Stimulated activated CD4-positive, alpha-beta T cell treated with anti-CD3 and anti-CD28 coated beads, TNF-alpha, amount 100 ng/mL, for 48 hours (primary cell): ENCODE results near the gene SETD4.
A peak's percentile ranks its signal among the peaks of the same experiment; 100 is the strongest.

Experiments used
- DNase-seq, 3 donors: peaks; one replicate each; pipeline ENCODE4 v3.0.0-alpha.2; 2020; ENCODE audit warnings: low read depth in 3 of 3

Gene SETD4

DNA sequence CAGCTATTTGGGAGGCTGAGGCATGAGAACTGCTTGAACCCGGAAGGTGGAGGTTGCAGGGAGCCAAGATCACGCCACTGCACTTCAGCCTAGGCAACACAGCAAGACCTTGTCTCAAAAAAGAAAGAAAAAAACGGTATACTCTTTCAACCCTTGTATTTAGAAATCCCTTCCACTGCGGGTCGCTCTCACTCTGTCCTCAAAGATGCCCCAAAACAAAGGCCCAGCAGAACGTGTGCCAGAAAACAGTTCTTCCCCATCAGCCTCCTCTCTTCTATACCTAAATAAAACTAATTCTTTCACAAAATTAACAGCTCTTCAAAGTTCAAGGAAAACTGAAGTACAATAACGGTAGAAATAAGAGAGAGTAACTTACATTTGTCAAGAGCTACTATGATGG is 13.2 kb downstream of the SETD4 start:
- DNase-seq: no peak

DNA sequence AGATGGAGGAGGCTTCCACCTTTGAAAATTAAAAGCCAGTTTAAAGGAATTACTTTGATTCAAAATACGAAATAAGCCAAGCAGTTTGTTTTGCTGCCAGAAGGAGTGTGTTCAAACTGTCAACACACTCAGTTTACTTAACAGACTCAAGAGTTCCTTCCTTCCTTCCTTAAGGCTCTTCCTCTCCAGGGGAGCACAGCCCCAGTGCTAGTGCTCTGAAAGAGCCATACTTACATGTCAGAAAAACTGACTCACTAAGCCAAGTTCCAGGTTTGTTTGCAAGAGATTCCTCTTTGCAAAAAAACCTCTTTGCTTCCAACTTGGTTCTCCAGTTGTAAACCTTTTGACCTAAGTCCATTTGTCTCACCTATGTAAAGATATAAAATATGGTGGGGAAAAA is 14.3 kb downstream of the SETD4 start:
- no peak for DNase-seq

DNA sequence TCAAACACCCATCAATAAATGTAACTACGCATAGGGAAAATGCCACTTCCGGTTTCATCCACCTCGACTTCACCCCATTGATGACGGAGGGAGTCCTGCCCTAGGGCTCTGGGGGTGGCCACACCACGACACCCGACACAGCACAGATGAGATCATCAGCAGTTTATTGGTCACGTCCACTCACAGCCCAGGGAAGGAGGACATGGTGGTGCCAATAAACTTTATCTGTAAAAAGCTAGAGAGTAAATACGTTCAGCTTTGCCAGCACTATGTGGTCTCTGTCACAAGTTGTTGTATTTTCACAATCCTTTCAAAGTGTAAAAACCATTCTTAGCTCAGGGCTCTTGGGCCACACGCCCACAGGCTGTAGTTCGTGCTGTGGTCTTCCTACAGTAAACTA is 16.3 kb downstream of the SETD4 start:
- DNase-seq: no peak

DNA sequence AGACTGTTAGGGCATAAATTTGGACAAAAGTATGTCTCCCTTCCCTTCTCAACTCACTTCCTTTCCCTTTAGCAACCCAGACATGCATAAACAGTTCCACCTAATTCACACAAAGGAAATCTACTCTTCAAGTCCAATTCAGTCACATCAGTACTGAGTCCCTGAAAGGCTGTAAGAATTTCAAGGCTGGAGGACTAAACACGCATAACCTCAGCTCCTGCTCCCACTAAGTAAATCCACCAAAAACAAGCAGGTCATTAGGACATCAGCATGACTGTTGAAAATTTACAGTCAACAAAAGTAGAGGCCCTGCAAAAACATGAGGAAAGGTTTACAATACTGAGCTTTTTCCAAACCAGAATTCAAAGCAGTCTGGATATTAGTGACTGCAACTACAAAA is 18.4 kb downstream of the SETD4 start:
- DNase-seq: no peak

DNA sequence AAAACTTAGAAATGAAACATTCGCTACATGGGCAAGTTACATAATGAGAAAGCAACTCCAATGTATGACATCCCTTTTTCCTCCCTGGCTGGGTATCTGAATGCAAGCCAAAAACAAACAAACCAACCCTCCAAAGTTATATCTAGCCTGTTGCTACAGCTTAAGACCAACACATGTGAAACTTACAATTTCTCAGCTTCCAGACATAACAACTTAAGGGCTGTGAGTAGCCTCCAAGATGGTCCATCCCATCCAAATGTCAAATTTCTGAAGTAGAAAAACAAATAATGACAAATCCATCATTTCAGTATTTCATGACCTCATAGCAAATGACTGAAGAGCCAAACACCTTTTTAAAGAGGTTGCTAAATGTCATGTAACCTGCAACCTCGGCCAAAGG is 19.9 kb downstream of the SETD4 start:
- DNase-seq: no peak

DNA sequence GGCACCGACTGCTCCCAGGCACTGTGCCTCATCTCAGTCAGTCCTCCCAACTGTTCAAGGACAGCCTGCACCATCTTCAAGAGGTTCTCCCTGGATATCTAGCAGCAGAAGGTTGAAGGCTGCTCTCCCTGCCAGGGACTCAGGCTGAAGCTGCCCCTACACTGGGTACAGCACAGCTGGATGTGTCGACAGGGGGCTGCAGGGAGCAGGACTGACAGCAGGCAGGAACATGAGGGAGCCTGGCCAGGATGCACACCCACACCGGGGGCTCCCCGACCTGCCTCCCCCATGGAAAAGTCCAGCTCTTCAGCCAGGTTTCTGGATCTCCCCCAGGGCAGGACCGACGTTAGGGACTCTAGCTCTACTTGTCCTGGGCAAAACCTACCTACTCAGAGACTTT is 20.5 kb downstream of the SETD4 start:
- no peak for DNase-seq

DNA sequence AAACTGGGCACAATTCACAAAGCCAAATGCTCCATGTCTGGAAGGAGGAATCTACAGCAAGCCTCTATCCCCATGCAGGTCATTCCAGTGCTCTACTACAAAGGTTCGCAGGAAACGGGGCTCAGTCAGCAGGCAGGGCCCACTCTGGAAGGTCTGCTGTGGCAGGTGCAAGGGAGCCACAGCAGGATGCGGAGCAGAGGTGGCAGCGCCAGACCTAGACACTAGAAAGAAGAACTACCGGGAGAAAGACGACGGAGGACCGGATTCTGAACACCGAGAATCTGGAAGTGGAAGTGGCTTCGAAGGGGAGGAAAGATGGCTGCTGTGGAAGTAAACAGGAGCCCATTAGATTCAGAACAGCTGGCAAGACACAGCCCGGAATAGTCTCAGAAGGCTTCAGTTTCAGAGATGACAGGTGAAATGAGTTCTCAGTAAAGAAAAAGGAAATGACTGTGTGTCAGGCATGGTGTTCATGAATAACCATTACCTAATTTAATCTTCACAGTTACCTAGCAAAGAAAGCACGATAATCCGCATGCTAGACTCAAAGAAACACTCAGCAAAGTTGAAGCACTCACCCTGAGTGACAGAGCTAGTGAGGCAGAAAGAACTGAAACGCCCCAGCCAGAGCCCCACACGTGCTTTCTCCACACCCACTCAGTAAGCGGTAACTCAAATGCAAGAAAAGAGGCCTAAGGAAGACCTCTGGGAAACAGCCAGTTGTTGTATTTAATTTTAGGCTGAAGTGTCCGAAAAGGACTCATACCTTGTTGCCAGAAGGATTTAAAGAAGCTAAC is 21.4 kb downstream of the SETD4 start:
- DNase-seq: no peak

DNA sequence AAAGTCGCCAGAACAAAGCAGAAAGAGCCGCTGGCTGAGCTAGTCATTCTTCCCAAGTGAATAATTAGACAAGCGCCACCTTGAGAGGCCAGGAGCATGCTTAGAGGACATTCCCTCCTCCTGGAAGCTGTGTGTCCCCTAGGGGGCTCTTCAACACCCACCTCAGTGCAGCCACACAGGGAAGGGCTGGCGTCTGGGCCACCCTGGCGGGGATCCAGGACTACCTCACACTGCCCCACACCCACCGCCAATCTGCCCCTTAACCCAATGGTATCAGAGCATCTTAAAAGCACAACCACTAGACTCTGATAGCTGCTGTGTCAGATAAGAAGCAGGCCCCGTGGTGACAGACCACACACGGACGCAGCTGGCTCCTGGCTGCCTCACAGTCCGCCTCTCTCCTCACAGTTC is 24.9 kb downstream of the SETD4 start:
- no peak for DNase-seq

DNA sequence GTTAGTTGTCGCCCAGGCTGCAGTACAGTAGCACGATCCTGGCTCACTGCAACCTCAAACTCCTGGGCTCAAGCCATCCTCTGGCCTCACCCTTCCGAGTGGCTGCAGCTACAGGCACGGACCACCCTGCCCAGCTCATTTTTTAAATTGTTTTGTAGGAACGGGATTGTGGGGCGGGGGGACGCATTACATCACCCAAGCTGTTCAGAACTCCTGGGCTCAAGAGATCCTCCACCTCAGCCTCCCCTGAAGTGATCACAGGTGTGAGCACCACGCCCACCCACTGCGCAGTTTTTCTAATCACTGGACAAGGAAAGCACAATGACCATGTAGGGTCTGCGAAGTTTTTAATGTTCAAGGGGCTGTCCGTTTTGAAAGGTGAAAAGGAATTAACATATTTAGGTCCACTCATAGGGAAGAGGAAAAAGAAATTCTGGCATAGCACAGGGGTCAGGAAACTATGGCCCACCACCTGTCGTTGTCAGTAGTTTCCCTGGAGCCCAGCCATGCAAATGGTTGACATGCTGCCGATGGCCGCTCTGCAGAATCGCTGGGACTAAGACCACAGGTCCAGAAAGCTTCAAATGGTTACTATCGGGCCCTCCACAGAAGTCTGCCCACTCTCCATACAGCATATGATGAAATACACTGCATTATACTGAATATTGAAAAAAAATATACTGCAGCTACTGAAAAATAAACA is 26.0 kb downstream of the SETD4 start:
- DNase-seq: no peak

DNA sequence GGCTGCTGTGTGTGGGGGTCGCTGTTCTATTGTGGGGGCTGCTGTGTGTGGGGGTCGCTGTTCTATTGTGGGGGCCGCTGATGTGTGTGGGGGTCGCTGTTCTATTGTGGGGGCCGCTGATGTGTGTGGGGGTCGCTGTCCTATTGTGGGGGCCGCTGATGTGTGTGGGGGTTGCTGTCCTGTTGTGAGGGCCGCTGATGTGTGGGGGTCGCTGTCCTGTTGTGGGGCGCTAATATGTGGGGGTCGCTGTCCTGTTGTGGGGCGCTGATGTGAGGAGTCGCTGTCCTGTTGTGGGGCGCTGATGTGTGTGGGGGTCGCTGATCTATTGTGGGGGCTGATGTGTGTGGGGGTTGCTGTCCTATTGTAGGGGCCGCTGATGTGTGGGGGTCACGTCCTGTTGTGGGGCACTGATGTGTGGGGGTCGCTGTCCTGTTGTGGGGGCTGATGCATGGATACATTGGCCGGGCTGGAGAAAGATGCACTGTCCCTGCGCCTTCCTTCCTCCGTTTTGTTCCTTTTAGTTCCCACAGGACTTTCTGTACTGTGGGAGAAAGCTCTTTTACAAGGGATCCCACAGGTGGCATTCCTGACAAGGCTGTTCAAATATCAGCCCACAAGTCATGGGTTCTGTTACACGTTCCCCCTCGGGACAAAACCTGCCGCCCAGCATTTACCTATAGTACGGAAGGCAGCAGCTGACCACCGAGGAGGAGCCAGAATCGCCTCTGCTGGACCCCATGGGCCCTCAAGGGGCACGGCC is 27.5 kb downstream of the SETD4 start:
- DNase-seq: no peak

DNA sequence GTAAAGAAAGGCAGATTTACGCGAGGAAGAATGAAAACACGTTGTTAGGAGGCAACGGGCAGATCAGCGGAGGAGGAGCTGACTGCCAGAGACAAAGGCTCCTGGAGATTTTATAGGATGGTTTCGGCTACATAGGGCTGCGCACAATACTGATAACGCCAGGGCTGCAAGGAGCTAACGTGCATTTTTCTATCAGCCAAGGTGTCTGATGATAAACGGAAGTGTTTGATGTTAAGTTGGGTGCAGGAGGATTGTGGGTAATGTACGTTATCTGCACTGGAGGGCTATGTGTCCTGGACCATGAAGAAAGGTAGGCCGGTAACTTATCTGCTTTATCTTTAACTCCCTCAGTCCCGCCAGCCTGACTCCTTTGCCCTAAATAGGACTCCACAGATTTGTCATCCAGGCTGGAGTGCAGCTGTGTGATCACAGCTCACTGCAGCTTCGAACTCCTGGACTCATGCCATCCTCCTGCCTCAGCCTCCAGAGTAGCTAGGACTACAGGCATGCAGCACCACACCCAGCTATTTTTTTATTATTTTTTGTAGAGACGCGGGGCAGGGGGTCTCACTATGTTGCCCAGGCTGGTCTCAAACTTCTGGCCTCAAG is 29.6 kb downstream of the SETD4 start:
- DNase-seq: no peak

DNA sequence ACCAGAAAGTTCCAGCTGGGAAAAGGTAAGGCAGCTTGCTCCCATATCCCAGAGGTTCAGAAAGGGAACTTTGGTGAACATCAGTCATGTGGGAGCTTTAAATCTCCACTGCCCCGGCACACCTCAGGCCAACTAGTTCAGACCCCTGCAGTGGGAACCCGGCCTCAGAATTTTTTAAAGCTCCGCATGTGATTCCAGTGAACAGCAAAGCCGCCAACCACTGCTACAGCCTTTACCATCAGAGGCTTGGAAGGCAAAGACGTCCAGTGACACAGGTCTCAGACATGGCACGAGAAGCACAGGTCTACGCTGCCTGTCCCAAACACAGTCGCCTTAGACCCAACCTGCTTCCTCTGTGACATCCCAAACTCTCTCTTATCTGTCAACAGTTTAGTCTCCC is 31.0 kb downstream of the SETD4 start:
- DNase-seq: no peak

DNA sequence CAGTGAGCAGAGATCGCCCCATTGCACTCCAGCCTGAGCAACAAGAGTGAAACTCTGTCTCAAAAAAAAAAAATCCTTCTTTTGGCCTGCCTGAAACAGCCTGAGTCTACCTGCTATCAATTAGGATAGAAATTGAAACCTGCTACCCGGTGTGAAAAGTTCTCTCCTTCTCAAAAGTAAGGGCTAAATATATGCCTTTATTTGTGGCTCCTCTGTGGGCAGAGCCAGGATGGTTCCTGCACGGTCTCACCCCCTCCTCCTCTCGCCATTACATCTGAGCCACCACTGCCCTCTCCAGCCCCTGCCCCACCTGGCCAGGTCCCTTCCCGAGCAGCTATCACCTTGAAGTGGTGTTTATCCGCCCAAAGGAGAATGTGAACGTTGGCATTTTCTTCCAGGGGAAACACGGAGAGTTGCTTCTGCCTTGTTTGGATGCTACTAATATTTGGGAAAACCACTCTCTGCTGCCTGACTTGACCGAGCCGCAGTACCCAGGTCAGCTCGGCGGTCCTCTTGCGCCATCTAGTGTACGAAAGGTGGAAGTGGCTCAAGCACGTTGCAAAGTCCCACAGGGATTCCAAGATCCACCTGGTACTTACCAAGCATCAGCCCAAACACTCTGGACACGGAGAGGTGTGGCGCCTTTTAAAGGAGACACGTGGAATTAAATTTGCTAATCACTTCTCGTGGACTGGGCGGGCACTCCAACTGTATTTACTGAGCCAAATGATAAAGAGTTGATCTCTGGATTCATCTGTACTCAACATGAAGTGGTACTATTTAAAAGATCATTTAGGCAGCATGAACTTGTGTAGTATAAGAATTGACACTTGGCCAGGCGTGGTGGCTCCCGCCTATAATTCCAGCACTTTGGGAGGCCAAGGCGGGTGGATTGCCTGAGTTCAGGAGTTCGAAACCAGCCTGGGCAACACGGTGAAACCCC is 31.9 kb downstream of the SETD4 start:
- peak; percentile 21 to 29 (median 26) for DNase-seq

DNA sequence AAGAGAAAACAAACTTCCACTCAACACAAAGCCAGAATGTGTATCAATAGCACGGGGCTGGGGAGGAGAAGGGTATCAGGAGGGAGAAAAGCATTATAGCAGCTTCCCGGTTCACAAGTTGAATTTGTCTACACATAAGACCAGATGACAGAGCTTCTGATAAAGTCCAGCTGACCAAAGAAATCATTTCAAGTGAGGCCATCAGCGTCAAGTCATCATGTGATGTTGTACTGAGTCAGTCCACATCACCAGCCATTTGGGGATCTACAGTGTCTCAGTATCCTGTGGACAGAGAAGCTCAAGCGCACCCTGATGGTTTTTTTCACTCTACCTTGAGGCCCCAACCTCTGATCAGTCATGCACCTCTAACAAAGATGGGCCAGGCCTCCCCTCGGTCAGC is 33.0 kb downstream of the SETD4 start:
- no peak for DNase-seq

DNA sequence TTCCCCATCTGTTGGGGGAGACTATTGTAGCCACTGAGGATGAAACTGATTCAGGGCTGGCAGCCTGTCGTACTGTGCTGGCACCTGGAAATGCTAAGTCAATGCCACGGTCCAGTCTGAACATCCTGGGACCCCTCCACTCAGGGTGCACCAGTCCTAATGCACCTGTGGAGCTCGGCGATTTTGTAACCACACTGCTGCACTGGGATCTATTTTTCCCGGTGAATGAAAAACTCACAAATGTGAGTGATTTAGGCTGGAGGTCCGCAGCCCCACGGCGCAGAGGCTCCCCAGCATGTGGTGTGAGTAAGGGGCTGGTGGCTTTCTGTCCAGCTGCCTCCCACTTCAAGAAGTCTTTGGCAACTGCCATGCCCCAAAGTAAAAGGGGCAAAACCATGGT is 35.5 kb downstream of the SETD4 start:
- DNase-seq: no peak

DNA sequence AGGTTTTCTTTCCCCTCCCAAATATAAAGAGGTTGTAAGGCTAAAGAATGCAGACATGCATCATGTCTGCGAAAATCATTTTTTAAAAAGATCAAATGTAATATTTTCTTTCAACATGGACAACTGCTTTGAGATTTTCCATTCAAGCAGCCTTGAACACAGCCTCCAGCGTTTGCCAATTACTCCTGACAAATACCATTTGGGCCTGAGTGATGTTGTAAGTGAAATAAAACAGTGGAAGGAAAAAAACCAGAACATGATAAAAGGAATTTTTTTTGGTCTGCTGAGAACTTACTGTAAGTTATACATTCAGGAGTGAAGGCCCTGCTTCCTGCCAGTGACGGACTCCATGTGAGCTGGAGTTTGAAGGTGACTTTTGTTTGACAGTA is 37.2 kb downstream of the SETD4 start:
- no peak for DNase-seq

DNA sequence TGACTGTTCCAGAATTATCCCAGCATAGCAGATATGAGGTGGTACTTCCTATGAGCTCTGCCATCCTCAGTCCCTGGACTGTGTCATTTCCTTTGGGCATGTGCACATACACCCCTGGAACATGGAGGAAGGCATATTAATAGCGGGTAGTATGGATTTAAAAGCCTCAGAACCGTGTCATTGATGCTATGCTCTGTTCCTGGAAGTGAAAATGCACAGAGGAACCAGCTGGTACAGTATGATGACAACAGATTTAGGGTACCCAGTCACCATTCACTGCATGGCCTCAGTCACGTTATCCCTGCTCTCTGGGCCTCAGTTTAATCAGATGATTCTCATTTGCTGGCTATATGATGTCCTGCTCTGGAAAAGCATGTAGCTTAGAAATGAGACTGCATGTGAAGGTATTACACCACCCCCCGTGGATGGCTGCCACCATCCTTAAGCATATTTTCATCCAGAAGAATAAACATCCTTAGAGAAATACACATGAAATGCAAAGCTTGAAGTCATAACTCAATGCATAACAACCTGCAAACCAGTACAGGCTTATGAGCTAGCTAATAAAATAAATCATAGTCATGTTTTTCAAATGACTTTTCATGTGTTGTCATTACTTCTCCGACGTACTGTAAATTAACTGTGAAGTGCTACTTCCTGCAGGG is 37.8 kb downstream of the SETD4 start:
- DNase-seq: no peak

DNA sequence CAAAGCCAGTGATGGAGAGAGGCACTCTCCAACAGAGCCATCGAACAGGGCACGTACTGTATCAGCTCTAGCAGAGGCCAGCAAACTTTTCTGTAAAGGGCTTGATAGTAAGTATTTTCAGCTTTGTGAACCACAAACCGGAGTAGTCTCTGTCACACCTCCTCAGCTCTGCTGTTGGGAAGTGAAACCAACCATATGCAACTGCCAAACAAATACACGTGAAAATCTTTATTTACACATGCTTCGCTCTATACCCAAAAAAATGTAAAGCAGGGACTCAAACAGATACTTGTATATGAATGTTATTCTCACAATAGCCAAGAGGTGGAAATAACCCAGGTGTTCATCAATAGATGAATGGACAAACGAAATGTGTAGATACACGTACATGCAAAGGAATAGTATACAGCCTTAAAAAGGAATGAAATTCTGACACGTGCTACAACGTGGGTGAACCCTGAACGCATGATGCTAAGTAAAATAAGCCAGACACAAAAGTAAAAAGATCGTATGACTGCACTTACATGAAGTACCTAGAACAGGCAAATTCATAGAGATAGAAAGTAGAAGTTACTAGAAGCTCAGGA is 39.0 kb downstream of the SETD4 start:
- no peak for DNase-seq

DNA sequence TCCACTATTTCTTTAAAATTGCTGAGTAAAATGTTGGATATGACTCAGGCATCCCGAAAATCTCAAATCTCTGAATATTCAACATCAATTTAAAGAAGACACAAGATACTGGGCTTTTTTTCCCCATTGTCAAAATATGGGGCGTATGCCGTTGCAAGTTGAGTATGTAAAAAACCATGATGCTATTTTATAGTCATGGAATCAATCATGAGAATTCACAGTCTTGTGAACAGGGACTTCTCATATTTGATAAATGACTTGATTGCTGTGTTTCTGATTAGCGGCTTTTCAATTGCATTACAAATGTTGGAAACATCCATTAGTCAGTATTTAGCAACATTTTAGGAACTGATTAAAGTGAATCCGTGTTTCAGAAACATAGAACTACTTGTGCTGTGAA is 45.3 kb downstream of the SETD4 start:
- no peak for DNase-seq

DNA sequence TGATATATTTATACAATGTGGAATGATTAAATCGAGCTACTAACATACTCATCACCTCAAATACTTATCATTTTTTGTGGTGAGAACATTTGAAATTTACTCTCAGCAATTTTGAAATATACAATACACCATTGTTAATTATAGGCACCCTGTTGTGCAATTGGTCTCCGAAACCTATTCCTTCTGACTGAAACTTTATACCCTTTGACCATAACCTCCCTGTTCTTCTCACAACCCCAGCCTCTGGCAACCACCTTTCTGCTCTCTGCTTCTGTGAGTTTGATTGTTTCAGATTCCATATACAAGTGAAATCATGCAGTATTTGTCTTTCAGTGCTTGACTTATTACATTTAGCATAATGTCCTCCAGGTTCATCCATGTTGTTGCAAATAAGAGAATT is 49.5 kb downstream of the SETD4 start:
- DNase-seq: no peak
